Gastrocnemius medialis (tissue), 4 donors: Measurements from ENCODE around the gene ANKAR. TPM values are rescaled to one million over a fixed set of nuclear protein-coding genes. Genes with fewer than 3 reads are reported as not detected.

ENCODE experiments used
- ATAC-seq, 2 donors: fragments of 150-250 bp; one replicate each; pipeline ENCODE4 v1.9.1; 2016
- DNase-seq, 2 donors: peaks; one replicate each; pipeline ENCODE4 v3.0.0-alpha.2; 2019
- H3K27ac ChIP-seq, 4 donors: fragments of 200-600 bp; sonication (generic); 1 replicate in 1 of 4; 2 replicates in 3 of 4; pipeline ENCODE4 v1.5.1; 2016 to 2018; ENCODE audit warnings: mild to moderate bottlenecking in 2 of 4, moderate library complexity in 1 of 4
- H3K27me3 ChIP-seq, 3 donors: fragments of 200-600 bp; sonication (generic) in 2 of 3; 1 replicate in 1 of 3; 2 replicates in 2 of 3; pipeline versions ENCODE4 v1.5.1 to v1.6.0; 2016 to 2019; ENCODE audit warnings: mild to moderate bottlenecking in 1 of 3, moderate library complexity in 1 of 3
- H3K36me3 ChIP-seq, 2 donors: fragments of 200-600 bp; sonication (generic) in 1 of 2; one replicate each; pipeline ENCODE4 v1.5.1; 2017 to 2018
- H3K4me1 ChIP-seq, 2 donors: fragments of 200-600 bp; sonication (generic) in 1 of 2; one replicate each; pipeline ENCODE4 v1.5.1; 2016 to 2017; ENCODE audit warnings: mild to moderate bottlenecking in 2 of 2
- H3K4me3 ChIP-seq, 4 donors: fragments of 200-600 bp; sonication (generic) in 3 of 4; 1 replicate in 1 of 4; 2 replicates in 3 of 4; pipeline ENCODE4 v1.5.1; 2016 to 2019; ENCODE audit warnings: mild to moderate bottlenecking in 2 of 4
- H3K9me3 ChIP-seq, 3 donors: fragments of 200-600 bp; sonication (generic) in 2 of 3; 1 replicate in 1 of 3; 2 replicates in 2 of 3; pipeline ENCODE4 v1.5.1; 2016 to 2019
- POLR2A ChIP-seq, 2 donors: fragments of 450-650 bp; IDR thresholded peaks; one replicate each; pipeline ENCODE4 v1.6.1; 2017; ENCODE audit warnings: antibody characterized with exemption in 2 of 2, mild to moderate bottlenecking in 2 of 2, moderate library complexity in 2 of 2
- in situ Hi-C, 4 donors: fragments of 200-750 bp; cut with MboI; loops; one replicate each; pipeline versions ENCODE4 v1.15.0 to v1.8.0; 2017; ENCODE audit warnings: low sequenced_read_pairs in 4 of 4
- intact Hi-C: fragments of 100-400 bp; cut with DNase I; formaldehyde crosslinking; loops from one replicate; pipeline ENCODE4 v1.15.1; 2023; ENCODE audit warnings: low total_unique reads
- total RNA-seq, 4 donors: library from RNA; depleted of rRNA; stranded (reverse); fragments of >200 nt; gene quantifications; one replicate each; pipeline versions ENCODE4 v1.1.0 to v1.2.3, GENCODE V29; 2016
- TF ChIP-seq, protein P1 (sequence below), 5 experiments: fragments of 450-650 bp in 3 of 5; fragments of 200-600 bp in 2 of 5; sonication (generic) in 2 of 5; IDR thresholded peaks in 4 of 5; conservative IDR thresholded peaks in 1 of 5; 1 replicate in 4 of 5; 2 replicates in 1 of 5; pipeline ENCODE4 v1.5.1; 2016 to 2019; ENCODE audit warnings: antibody characterized with exemption in 5 of 5, mild to moderate bottlenecking in 3 of 5, moderate library complexity in 3 of 5

ANKAR gene
- total RNA-seq, 4 donors from 2014 or later, result 3.4 to 13.1 (median 5.9) TPM

DNA sequence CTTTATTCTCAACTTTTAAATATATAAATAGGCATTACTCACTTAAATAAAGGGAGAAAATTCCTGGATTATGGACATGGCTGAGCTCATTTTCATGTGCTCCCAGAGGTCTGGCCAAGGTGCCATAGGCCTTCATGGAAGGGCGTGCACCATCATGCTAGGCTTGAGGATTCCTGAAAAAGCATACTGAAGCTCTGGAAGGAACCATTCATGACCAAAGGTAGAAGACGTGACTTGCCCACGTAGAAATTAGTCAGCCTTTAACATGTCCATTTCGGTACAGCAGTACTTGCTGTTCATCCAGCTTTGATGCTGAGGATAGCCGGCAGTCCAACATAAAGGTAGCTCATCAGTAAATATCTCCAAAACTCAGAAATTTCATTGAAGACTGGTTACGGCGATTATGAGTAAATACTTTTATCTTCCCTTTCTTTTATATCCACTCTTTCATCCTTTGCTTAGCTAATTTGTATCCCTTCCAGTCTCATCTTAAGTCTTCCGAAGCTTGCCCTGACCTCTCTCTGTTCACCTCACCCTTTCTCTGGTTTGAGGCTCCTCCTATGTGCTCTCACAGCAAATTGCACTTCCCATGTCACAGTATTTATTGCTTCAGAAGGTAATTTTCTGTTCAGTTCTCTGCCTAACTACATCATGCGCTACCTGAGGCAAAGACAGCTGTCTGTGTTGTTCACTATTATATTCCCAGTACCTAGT, 45.5 kb upstream of the ANKAR start:
- Histone ChIP-seq H3K4me1 (no peaks in the 10 kb centered on the region), H3K27ac (no peak overlapping the region), H3K27me3 (no peaks in the 10 kb centered on the region), H3K36me3 (no peaks in the 10 kb centered on the region), H3K9me3 (no peaks in the 10 kb centered on the region), H3K4me3 (no peak overlapping the region)
- ATAC-seq (peak in 1 of 2 donors; percentile 47), DNase-seq (no peak)
- intact Hi-C loops, result no loop called here
- in situ Hi-C loops, result no loop called here
- TF ChIP-seq POLR2A (IDR thresholded peaks at IDR 0.05), result no peak
- TF ChIP-seq, protein P1, sequence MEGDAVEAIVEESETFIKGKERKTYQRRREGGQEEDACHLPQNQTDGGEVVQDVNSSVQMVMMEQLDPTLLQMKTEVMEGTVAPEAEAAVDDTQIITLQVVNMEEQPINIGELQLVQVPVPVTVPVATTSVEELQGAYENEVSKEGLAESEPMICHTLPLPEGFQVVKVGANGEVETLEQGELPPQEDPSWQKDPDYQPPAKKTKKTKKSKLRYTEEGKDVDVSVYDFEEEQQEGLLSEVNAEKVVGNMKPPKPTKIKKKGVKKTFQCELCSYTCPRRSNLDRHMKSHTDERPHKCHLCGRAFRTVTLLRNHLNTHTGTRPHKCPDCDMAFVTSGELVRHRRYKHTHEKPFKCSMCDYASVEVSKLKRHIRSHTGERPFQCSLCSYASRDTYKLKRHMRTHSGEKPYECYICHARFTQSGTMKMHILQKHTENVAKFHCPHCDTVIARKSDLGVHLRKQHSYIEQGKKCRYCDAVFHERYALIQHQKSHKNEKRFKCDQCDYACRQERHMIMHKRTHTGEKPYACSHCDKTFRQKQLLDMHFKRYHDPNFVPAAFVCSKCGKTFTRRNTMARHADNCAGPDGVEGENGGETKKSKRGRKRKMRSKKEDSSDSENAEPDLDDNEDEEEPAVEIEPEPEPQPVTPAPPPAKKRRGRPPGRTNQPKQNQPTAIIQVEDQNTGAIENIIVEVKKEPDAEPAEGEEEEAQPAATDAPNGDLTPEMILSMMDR (IDR thresholded peaks at IDR 0.05 in 4 of 5, conservative IDR thresholded peaks at IDR 0.05 in 1 of 5), result no peak

DNA sequence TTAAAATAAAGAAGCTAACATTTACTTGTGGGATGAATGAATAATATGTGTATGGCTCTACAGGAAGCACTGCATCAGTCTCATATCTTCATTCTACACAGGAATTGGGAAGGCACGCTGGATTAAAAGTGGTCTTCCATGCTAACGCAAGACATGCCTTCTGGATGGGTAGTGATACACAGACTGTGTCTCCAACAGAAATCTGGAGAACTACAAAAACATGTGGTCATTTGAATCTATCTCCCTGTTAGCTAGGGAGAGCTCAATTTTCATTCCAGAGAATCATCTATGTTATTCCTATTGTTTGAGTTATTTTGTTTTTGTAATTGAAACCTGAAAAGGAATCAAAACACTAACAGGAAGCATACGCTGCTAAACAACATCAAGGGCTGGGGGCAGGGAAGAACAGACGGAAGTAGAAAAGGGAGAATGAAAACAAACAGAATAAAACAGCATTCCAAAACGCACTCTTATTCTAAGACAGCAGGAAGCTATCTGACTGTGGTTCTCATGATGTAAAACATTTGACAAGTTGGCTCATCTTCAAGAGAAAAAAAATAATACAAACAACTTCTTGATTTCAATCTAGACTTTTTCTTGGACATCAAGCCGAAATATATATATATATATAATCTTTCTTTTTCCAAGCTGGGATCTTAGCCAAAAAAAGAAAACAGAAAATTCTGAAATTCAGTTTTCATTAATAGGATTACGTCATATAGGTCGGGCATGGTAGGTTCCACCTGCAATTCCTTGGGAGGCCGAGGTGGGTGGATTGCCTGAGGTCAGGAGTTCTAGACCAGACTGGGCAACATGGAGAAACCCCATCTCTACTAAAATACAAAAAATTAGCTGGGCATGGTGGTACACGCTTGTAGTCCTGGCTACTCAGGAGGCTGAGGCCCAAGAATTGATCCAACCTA, 44.7 kb upstream of the ANKAR start:
- no peaks in the 10 kb centered on the region for H3K4me1 ChIP-seq
- in situ Hi-C loops (no loop called here), intact Hi-C loops (no loop called here)
- TF ChIP-seq, protein P1 (IDR thresholded peaks at IDR 0.05 in 4 of 5, conservative IDR thresholded peaks at IDR 0.05 in 1 of 5), result no peak
- TF ChIP-seq POLR2A (IDR thresholded peaks at IDR 0.05), result no peak
- H3K36me3 ChIP-seq, result no peaks in the 10 kb centered on the region
- no peak overlapping the region for H3K27ac ChIP-seq
- ATAC-seq, result no peak
- DNase-seq, result no peak
- no peak overlapping the region for H3K4me3 ChIP-seq
- H3K9me3 ChIP-seq, result no peaks in the 10 kb centered on the region
- H3K27me3 ChIP-seq, result no peaks in the 10 kb centered on the region

DNA sequence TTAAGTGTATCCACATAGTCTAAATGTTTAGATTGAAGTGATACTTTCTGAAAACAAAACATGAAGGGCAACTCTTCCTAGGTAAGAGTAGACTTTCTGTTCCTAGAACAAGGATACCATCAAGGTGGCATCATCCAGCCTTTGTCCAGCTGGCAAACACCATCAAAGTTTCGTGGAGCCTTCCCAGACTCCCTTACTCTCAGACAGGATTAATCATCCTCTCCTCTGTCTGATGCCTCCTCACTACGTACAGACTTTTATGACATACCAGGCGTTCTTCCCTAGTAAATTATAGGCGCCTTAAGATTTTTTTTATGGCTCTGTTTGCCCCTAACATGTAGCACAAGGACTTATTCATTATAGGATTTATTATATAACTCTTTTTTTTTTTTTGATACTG, 42.6 kb upstream of the ANKAR start:
- Histone ChIP-seq H3K9me3 (no peaks in the 10 kb centered on the region), H3K27me3 (no peaks in the 10 kb centered on the region), H3K36me3 (no peaks in the 10 kb centered on the region), H3K4me1 (no peaks in the 10 kb centered on the region), H3K4me3 (no peak overlapping the region), H3K27ac (no peak overlapping the region)
- in situ Hi-C loops (no loop called here), intact Hi-C loops (no loop called here)
- TF ChIP-seq POLR2A (IDR thresholded peaks at IDR 0.05), result no peak
- TF ChIP-seq, protein P1 (IDR thresholded peaks at IDR 0.05 in 4 of 5, conservative IDR thresholded peaks at IDR 0.05 in 1 of 5), result no peak
- no peak for DNase-seq
- ATAC-seq, result no peak

GRCh38 chr2:189633392-189633811, 41.1 kb upstream of the ANKAR start:
- Histone ChIP-seq H3K4me1 (no peaks in the 10 kb centered on the region), H3K36me3 (no peaks in the 10 kb centered on the region), H3K4me3 (no peak overlapping the region), H3K9me3 (no peaks in the 10 kb centered on the region), H3K27ac (no peak overlapping the region), H3K27me3 (no peaks in the 10 kb centered on the region)
- ATAC-seq, result no peak
- in situ Hi-C loops (no loop called here), intact Hi-C loops (no loop called here)
- TF ChIP-seq, protein P1 (IDR thresholded peaks at IDR 0.05 in 4 of 5, conservative IDR thresholded peaks at IDR 0.05 in 1 of 5), result peak in 4 of 5 experiments; percentile 6 to 55 (median 25)
- no peak for TF ChIP-seq POLR2A (IDR thresholded peaks at IDR 0.05)
- no peak for DNase-seq
